ENCODE results near the gene CBFB. TPM values are rescaled to one million over a fixed set of nuclear protein-coding genes. Genes with fewer than 3 reads are reported as not detected.

The CBFB gene
- polyA plus RNA-seq, 1 donor (not counting 4 experiments of a cell fraction or from before 2014, with no cell fraction given) = 39.7 TPM

GRCh38 chr16:67148656-67149275 lies 119.8 kb downstream of the CBFB start:
- H3K4me1 ChIP-seq (ENCODE audit: control insufficient read depth, extremely low read depth, insufficient read depth, low read length) = peaks cover 14% of the 10 kb centered on the region
- no peak overlapping the region for H3K9ac ChIP-seq (ENCODE audit: control insufficient read depth, extremely low read depth, insufficient read depth, low read length)
- no peak overlapping the region for H2AFZ ChIP-seq (ENCODE audit: control insufficient read depth, low read length)
- no peak overlapping the region for H3K4me2 ChIP-seq (ENCODE audit: control insufficient read depth, extremely low read depth, insufficient read depth, low read depth, low read length)
- H3K4me3 ChIP-seq (ENCODE audit: control insufficient read depth in 2 of 3, extremely low read depth in 1 of 3, insufficient read depth in 2 of 3, low read depth in 1 of 3, low read length in 3 of 3) = no peak overlapping the region
- no peaks in the 10 kb centered on the region for H3K79me2 ChIP-seq (ENCODE audit: control insufficient read depth, insufficient read depth, low read length)
- H4K20me1 ChIP-seq (ENCODE audit: control insufficient read depth, extremely low read depth, insufficient read depth, low read length) = no peaks in the 10 kb centered on the region
- no peak for TF ChIP-seq EZH2 (IDR thresholded peaks at IDR 0.05; ENCODE audit: low read length)
- TF ChIP-seq, protein P1, sequence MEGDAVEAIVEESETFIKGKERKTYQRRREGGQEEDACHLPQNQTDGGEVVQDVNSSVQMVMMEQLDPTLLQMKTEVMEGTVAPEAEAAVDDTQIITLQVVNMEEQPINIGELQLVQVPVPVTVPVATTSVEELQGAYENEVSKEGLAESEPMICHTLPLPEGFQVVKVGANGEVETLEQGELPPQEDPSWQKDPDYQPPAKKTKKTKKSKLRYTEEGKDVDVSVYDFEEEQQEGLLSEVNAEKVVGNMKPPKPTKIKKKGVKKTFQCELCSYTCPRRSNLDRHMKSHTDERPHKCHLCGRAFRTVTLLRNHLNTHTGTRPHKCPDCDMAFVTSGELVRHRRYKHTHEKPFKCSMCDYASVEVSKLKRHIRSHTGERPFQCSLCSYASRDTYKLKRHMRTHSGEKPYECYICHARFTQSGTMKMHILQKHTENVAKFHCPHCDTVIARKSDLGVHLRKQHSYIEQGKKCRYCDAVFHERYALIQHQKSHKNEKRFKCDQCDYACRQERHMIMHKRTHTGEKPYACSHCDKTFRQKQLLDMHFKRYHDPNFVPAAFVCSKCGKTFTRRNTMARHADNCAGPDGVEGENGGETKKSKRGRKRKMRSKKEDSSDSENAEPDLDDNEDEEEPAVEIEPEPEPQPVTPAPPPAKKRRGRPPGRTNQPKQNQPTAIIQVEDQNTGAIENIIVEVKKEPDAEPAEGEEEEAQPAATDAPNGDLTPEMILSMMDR (optimal IDR thresholded peaks at IDR 0.05 in 1 of 3, IDR thresholded peaks at IDR 0.05 in 1 of 3, conservative IDR thresholded peaks at IDR 0.05 in 1 of 3; ENCODE audit: extremely low read depth in 1 of 3, insufficient read depth in 2 of 3, low read length in 3 of 3) = no peak
- H3K27me3 ChIP-seq (ENCODE audit: control insufficient read depth, extremely low read depth, insufficient read depth, low read length) = no peaks in the 10 kb centered on the region
- DNase-seq (ENCODE audit: low read depth, low spot score) = no peak
- no peak for FAIRE-seq
- H3K9me1 ChIP-seq (ENCODE audit: control insufficient read depth, extremely low read depth, insufficient read depth, low read length) = no peaks in the 10 kb centered on the region
- H3K27ac ChIP-seq (ENCODE audit: control insufficient read depth, insufficient read depth, low read length) = no peak overlapping the region
- H3K36me3 ChIP-seq (ENCODE audit: control insufficient read depth in 2 of 2, extremely low read depth in 1 of 2, insufficient read depth in 2 of 2, low read length in 2 of 2) = peaks cover 34 to 38% of the 10 kb centered on the region in 2 experiments
- dilution Hi-C loops (cut with MboI; ENCODE audit: extremely low pct_ligation_motif_present, low sequenced_read_pairs) = no loop called here
- H3K9me3 ChIP-seq (ENCODE audit: control insufficient read depth, low read depth, low read length) = no peaks in the 10 kb centered on the region

GRCh38 chr16:67149276-67150046 lies 120.5 kb downstream of the CBFB start:
- Histone ChIP-seq H3K4me2 (ENCODE audit: control insufficient read depth, extremely low read depth, insufficient read depth, low read depth, low read length) (no peak overlapping the region), H3K36me3 (ENCODE audit: control insufficient read depth in 2 of 2, extremely low read depth in 1 of 2, insufficient read depth in 2 of 2, low read length in 2 of 2) (peaks cover 27 to 37% of the 10 kb centered on the region in 2 experiments), H3K4me1 (ENCODE audit: control insufficient read depth, extremely low read depth, insufficient read depth, low read length) (peaks cover 14% of the 10 kb centered on the region), H4K20me1 (ENCODE audit: control insufficient read depth, extremely low read depth, insufficient read depth, low read length) (peaks cover under 1% of the 10 kb centered on the region), H3K4me3 (ENCODE audit: control insufficient read depth in 2 of 3, extremely low read depth in 1 of 3, insufficient read depth in 2 of 3, low read depth in 1 of 3, low read length in 3 of 3) (no peak overlapping the region), H3K27ac (ENCODE audit: control insufficient read depth, insufficient read depth, low read length) (no peak overlapping the region), H3K79me2 (ENCODE audit: control insufficient read depth, insufficient read depth, low read length) (no peaks in the 10 kb centered on the region), H3K27me3 (ENCODE audit: control insufficient read depth, extremely low read depth, insufficient read depth, low read length) (no peaks in the 10 kb centered on the region), H3K9ac (ENCODE audit: control insufficient read depth, extremely low read depth, insufficient read depth, low read length) (no peak overlapping the region), H3K9me1 (ENCODE audit: control insufficient read depth, extremely low read depth, insufficient read depth, low read length) (no peaks in the 10 kb centered on the region), H2AFZ (ENCODE audit: control insufficient read depth, low read length) (no peak overlapping the region), H3K9me3 (ENCODE audit: control insufficient read depth, low read depth, low read length) (no peaks in the 10 kb centered on the region)
- dilution Hi-C loops (cut with MboI; ENCODE audit: extremely low pct_ligation_motif_present, low sequenced_read_pairs) = no loop called here
- TF ChIP-seq, protein P1 (optimal IDR thresholded peaks at IDR 0.05 in 1 of 3, IDR thresholded peaks at IDR 0.05 in 1 of 3, conservative IDR thresholded peaks at IDR 0.05 in 1 of 3; ENCODE audit: extremely low read depth in 1 of 3, insufficient read depth in 2 of 3, low read length in 3 of 3) = no peak
- TF ChIP-seq EZH2 (IDR thresholded peaks at IDR 0.05; ENCODE audit: low read length) = no peak
- DNase-seq (ENCODE audit: low read depth, low spot score) (no peak), FAIRE-seq (no peak)
